ENCODE measurements around the gene FBN1. TPM values are rescaled to one million over a fixed set of nuclear protein-coding genes. Genes with fewer than 3 reads are reported as not detected.

The FBN1 gene
- total RNA-seq, 1 experiment from 2014 or later: 5.2 TPM

DNA sequence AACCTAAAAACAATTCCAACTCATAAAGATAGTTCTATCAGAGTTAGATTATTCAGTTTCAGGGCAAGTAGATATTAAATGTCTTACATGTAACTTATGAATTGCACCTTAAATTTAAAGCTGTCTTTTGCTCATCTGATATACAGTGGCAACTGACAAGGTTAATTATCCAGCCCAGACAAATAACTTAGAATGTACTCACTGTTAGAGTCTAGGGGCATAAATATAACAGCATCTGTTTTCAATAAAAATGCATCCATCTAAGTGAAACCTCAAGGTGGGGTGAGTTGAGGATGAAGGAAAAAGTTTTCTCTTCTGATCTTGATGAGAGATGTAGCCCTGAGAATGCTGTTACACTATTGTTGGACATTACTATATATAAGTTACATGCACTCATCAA, 112.6 kb downstream of the FBN1 start:
- no peaks in the 10 kb centered on the region for H3K4me1 Mint-ChIP-seq
- DNase-seq (ENCODE audit: low spot score): no peak
- TF ChIP-seq GTF2I (CRISPR knock-in tag; conservative IDR thresholded peaks at IDR 0.05): no peak
- no peak for TF ChIP-seq NR3C1 (CRISPR knock-in tag; conservative IDR thresholded peaks at IDR 0.05; ENCODE audit: low read depth)
- TF ChIP-seq, protein P1, sequence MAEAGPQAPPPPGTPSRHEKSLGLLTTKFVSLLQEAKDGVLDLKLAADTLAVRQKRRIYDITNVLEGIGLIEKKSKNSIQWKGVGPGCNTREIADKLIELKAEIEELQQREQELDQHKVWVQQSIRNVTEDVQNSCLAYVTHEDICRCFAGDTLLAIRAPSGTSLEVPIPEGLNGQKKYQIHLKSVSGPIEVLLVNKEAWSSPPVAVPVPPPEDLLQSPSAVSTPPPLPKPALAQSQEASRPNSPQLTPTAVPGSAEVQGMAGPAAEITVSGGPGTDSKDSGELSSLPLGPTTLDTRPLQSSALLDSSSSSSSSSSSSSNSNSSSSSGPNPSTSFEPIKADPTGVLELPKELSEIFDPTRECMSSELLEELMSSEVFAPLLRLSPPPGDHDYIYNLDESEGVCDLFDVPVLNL (CRISPR knock-in tag; IDR thresholded peaks at IDR 0.05; ENCODE audit: borderline replicate concordance, low read depth): no peak
- no peak for TF ChIP-seq ELF4 (CRISPR knock-in tag; IDR thresholded peaks at IDR 0.05; ENCODE audit: low read depth)
- TF ChIP-seq USF1 (CRISPR knock-in tag; IDR thresholded peaks at IDR 0.05): no peak
- TF ChIP-seq, protein P2, sequence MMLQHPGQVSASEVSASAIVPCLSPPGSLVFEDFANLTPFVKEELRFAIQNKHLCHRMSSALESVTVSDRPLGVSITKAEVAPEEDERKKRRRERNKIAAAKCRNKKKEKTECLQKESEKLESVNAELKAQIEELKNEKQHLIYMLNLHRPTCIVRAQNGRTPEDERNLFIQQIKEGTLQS (CRISPR knock-in tag; conservative IDR thresholded peaks at IDR 0.05): no peak
- no peak for TF ChIP-seq EMX1 (CRISPR knock-in tag; IDR thresholded peaks at IDR 0.05)
- TF ChIP-seq, protein P3, sequence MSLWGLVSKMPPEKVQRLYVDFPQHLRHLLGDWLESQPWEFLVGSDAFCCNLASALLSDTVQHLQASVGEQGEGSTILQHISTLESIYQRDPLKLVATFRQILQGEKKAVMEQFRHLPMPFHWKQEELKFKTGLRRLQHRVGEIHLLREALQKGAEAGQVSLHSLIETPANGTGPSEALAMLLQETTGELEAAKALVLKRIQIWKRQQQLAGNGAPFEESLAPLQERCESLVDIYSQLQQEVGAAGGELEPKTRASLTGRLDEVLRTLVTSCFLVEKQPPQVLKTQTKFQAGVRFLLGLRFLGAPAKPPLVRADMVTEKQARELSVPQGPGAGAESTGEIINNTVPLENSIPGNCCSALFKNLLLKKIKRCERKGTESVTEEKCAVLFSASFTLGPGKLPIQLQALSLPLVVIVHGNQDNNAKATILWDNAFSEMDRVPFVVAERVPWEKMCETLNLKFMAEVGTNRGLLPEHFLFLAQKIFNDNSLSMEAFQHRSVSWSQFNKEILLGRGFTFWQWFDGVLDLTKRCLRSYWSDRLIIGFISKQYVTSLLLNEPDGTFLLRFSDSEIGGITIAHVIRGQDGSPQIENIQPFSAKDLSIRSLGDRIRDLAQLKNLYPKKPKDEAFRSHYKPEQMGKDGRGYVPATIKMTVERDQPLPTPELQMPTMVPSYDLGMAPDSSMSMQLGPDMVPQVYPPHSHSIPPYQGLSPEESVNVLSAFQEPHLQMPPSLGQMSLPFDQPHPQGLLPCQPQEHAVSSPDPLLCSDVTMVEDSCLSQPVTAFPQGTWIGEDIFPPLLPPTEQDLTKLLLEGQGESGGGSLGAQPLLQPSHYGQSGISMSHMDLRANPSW (CRISPR knock-in tag; conservative IDR thresholded peaks at IDR 0.05; ENCODE audit: low read depth): no peak
- TF ChIP-seq ZNF317 (CRISPR knock-in tag; IDR thresholded peaks at IDR 0.05; ENCODE audit: borderline replicate concordance, low read depth): no peak
- TF ChIP-seq NFATC4 (CRISPR knock-in tag; IDR thresholded peaks at IDR 0.05): no peak
- TF ChIP-seq NR1H2 (CRISPR knock-in tag; IDR thresholded peaks at IDR 0.05): no peak
- no peak for TF ChIP-seq CTCF (IDR thresholded peaks at IDR 0.05)
- no peak for TF ChIP-seq USF2 (CRISPR knock-in tag; IDR thresholded peaks at IDR 0.05)
- TF ChIP-seq, protein P4, sequence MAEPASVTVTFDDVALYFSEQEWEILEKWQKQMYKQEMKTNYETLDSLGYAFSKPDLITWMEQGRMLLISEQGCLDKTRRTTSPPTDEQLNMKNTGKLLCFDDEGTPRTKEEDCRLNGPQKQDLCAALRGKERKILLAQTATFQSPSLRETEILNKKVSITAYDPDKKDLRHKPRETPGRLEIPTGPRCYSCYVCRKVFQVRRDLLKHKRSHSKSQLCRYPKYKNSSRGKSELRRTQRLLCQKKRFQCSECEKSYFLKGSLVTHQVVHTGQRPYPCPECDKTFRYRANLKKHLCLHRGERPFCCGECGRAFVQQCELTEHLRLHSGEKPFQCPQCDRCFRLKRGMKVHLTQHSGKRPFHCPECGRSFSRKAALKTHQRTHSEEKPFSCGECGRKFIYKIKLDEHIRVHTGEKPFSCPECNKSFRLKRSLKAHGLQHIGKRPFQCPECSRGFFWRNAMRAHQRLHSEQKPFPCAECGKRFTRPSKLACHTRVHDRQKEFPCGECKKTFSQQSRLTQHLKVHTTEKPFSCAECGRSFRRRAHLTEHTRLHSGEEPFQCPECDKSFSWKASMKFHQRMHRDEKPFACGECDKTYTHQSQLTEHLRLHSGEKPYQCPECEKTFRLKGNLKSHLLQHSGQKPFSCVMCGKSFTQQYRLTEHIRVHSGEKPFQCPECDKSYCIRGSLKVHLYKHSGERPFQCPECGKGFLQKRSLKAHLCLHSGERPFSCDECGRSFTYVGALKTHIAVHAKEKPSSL (CRISPR knock-in tag; conservative IDR thresholded peaks at IDR 0.05): no peak
- no peak for TF ChIP-seq HMGXB4 (CRISPR knock-in tag; IDR thresholded peaks at IDR 0.05)
- no peak for TF ChIP-seq MXD4 (CRISPR knock-in tag; IDR thresholded peaks at IDR 0.05; ENCODE audit: borderline replicate concordance)
- ChIA-PET POLR2A (no interaction called here), CTCF (no interaction called here)
- H3K36me3 Mint-ChIP-seq: no peaks in the 10 kb centered on the region
- H3K27me3 Mint-ChIP-seq (ENCODE audit: low read depth): no peaks in the 10 kb centered on the region
- no peak overlapping the region for H3K27ac Mint-ChIP-seq
- H3K4me3 Mint-ChIP-seq: no peak overlapping the region
- no peak for ATAC-seq
- H3K9me3 Mint-ChIP-seq: no peaks in the 10 kb centered on the region

Data from WTC11 (cell line).